HuH-7.5 (cell line): ENCODE data around the gene TAGLN2.
"Not testable (repeated sequence)": the region's sequence is repeated elsewhere in the genome, so short reads cannot be mapped to it uniquely, and the experiment has no call there.

Experiments used
- DNase-seq: peaks from one replicate; pipeline ENCODE4 v3.0.0; 2011; ENCODE audit warnings: low spot score

The TAGLN2 gene

DNA sequence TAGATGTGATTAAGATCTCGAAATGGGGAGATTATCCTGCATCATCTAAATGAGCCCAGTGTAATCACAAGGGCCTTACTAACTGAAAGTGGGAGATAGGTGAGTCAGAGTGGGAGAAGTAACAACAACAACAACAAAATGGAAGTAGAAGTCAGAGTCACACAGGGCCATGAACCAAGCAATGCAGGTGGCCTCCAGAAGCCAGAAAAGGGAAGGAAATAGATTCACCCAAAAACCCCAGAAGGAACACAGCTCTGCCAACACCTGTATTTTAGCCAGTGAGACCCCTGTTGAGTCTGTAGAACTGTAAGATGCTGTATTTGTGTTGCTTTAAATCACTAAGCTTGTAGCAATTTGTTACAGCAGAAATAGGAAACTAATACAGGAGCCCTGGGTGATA, 4.1 kb downstream of the TAGLN2 start:
- no peak for DNase-seq

DNA sequence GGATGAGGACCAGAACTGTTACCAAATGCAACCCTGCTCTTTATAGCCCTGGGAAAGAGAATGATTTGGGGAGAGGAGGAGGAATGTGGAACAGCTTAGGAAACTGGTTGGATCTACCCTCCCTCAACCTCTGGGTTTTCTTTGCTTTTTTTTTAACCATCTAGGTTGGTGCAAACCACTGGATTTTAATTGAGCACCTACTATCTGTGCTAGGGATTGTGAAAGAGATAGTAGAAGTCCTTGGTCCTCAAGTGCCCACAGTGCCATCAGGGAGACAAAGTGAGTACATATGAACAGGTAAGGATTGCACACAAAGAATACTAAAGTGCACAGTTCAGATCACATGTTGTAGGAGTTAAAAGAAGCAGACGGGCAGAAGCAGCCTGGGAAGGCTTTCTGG, 4.7 kb downstream of the TAGLN2 start:
- DNase-seq = no peak

DNA sequence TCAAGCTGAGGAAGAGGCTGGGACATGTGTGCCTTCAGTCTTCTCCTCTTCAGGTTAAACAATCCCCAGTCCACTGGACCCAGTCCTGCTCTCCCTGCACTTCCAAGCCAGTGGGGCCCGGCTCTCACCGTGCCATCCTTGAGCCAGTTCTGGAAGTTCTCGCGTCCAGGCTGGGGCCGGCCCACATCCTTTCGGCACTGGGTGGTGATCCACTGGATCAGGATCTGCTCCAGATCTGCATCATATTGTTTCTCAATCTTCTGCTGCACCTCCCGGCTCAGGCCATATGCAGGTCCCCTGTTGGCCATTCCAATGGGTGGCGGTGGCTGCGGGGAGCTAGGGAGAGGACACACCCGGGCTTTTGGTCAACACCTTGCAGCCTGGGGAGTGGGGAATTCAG, 5.1 kb downstream of the TAGLN2 start:
- no peak for DNase-seq

DNA sequence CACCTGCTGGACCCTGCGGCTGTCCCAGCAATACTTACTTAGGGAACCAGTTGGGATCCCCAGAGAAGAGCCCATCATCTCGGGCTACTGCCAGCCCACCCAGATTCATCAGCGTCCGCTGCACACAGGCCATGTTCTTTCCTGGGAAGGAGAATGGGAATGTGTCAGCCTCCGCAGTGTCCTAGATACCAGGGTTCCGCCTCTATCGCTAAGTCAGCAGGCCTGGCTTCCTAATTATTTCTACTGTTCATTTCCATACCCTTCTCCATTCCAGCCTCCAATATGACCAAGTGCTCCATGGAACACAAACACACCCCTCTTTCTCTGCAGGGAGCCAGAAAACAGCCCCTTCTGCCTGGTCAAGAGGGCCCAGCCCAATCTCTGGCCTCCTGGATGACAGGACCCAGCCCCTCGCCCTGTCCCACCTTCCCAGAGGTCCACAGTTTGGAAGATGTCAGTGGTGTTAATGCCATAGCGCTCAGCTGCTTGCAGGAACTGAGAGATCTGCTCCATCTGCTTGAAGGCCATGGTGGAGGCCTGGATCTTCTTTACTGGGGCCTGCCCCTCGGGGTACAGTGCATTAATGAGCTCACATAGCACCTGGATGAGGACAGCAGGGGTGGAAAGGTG, 6.0 kb downstream of the TAGLN2 start:
- no peak for DNase-seq

DNA sequence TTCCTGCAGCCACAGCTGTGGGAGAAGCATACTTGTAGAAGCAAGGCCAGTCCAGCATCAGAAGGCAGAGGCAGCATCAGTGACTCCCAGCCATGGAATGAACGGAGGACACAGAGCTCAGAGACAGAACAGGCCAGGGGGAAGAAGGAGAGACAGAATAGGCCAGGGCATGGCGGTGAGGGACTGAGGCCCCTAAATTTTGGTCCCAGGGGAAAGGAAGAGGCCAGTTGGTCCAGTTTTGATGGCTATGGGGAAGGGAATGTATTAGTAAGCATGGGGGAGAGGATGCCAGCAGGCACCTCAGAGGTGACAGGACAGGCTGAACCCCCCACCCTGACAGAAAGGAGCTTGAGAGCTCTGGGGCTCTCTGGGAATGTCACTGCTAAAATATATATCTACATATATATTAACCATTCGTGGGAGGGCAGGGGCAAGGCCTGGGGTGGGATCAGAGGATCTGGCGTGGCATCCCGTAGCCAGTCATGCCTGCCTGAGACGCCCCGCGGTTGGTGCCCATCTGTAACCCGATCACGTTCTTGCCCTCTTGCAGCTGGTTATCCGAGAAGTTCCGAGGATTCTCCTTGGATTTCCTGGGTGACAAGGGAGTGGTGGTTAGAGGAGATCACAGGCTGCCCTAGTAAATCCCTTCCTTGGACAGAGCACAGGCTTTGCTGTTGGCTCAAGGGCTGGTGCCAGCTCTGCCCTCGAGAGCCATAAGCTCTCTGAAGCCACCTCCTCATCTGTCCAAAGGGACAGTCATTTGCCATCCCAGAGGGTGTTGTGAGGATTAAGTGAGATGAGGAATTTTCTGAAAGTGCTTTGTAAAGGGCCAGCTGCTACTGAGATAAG, 6.7 kb downstream of the TAGLN2 start:
- DNase-seq = no peak

DNA sequence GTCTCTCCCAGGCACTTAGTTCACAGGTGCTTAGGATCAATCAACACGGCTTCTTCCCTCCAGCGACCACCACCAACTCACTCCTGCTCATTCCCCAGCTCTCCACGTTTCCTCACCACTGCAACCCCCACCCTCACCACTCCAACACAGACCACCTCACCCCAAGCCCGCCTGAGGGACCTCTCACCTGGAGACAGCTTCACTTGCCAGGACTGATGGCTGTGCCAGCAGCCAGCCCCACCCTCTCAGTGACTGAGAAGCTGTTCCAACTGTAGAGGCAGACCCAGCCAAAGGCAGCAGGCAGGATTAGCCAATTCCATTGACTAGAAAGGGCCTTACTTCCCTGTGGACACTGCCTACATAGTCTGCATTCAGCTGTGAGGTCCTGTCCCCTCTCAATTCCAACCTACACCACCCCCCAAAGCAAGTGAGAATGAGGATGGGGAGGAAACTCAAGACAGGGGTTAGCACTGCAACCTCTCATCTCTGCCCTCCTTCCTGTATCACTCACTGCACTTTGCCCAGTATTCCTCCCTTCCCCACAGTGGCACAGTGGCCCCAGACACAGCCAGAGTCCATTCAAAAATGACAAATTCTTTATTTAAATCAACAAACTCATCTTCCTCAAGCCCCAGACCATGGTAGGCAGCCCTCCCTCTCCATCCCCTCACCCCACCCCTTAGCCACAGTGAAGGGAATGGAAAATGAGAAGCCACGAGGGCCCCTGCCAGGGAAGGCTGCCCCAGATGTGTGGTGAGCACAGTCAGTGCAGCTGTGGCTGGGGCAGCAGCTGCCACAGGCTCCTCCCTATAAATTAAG, 7.6 kb downstream of the TAGLN2 start:
- DNase-seq = no peak

DNA sequence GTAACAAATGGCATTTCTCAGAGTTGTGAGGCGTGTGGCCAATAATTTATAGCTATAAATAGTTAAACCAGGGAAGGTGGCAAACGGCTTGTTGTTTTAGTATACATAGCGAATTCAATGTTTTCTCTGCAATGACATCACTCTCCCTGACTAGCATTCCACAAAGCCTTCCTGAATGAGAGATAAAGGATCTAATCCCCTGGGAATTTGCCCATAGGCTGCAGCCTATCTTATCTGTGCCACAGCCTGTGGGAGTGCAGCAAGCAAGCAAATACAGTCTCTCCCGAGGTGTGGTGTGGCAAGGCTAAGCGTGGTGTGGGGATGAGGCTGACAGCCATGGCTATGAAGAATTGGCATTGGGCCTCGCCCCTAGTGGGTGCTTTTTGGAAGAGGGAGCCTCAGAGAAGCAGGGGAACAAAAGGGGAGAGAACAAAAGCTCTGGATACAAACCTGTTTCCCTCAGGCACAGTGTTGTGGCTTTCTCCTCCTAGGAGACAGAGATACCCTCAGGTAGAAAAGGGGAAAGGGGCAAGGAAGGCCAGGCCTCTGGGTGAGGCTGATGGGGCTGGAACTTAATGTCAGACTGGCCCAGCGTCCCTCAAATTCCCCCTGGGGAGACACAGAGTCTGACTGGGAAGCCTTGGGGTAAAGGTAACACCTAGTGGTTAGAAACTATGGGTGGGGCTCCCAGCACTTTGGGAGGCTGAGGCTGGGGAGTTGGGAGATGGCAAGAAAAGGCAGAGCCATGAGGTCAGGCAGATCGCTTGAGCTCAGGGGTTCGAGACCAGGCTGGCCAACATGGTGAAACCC, 8.9 kb downstream of the TAGLN2 start:
- DNase-seq = no peak

DNA sequence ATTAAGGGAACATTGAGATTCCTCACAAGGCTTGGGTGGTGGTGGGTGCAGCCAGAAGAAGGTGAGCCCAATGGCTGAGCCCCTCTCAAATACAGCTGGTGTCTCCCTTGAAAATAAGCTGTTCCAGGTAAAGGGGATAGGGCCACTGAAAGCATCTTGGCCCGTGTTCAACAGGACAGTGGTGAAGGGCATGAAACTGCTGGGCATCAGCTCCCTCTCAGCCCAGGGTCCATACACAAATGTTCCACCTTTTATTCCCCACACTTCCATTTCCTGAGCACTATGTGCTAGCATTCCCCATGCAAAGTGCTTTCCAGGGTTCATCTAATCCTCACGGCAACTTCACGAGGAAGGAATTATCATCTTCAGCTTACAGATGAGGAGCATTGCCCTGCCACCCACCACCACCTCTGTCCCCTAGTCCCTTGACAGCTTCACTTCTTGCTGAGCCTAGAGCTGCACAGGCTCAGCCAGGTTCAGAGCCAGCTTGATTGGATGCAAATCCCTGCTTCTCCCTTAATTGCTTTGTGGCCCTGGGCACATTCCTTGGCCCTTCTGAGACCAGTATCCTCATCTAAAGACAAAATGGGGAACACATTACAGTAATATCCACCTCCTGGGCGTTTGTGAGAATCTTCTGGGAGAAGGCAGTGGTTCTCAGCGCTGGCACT, 9.6 kb downstream of the TAGLN2 start:
- DNase-seq = no peak

DNA sequence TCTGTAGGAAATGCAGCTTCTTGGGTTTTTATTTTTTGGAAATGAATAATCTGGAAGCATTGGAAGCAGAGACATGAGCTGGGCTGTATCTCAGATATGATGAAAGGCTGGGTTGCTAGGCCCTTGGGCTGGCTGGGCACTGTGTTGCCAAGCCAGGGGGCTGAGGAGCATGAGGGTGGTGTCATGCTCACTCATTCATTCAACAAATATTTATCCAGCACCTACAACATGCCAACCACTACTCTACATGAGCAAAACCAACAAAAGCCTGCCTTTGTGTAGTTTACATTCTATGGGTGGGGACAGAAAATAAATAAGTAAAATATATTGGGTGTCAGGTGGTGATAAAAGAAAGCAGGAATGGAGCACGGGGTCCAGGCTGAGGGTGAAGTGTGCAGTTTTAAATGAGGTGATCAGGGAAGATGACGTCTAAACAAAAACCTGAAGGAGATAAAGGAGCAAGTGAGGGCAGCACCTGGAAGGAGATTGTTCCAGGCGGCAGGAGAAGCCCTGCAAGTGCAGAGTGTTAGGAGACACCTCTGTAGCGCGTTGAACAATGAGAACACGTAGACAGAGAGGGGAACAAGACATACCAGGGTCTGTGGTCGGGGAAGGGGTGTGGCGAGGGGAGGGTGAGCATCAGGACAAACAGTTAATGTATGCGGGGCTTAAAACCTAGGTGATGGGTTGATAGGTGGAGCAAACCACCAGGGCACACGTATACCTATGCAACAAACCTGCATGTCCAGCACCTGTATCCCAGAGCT, 10.9 kb downstream of the TAGLN2 start:
- no peak for DNase-seq

DNA sequence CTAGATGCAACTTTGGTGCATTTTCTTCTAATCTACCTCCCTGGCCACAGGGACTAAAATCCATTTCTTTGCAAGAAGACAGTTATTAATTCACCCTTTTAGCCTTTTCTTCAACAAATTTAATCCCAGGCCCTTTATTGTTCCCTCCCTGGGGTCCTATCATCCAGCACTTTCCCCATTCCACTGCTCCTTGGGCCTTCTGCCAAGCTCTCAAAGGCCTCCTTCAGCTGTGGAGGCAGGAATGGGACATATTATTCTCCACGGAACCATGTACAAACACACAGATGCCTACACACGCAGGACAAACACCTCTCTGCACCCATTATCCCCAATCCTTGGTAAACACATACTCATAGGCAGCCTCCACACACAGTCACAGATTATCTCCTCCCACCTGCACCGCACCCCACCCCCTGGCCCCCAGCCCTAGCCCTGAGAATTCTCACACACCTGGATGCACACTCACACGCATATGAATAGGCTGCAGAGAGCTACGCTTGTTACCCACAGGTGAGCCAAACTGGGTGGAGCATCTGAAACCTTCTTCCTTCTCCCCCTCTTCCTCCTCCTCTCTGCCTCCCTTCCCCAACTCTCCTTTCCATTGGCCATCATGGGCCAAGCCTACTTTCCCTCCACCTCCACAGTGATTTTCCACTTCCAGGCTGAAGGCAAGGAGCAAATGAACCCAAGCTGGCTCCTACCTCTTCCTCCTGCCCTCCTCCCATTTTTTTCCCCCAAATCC, 11.7 kb downstream of the TAGLN2 start:
- no peak for DNase-seq

DNA sequence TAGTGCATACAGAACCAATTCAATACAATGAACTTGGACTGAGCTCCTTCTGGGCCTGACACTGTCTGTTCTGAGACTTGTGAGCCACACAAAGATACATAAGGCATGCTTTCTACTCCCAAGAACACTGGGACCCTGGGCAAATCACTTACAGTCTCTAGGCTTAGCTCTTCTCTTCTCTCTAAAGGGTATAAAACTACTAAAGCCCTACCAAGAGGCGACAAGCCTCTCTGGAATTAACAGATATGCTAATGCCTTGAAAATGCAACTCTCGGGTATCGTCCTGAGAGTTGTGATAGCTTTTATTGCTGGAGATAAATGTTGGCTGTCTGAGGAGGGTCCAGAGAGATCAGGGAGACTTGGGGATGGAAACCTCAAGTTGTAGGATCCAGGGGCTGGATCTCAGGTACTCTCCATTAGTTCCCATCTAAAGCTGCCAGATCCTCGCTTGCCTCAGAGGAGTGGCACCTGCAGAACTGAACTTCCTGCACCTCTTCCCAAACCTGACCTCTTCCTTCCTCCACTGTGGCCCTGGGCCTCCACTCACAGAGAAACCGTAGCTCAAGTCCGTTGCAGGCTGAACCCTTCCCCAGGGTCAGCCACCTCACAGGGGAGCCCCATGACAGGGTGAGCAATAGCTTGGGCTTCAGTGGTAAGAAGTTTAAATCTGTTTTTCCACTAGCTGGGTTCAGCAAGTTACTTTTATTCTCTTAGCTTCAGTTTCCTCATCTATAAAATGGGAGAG, 13.8 kb downstream of the TAGLN2 start:
- DNase-seq = no peak

DNA sequence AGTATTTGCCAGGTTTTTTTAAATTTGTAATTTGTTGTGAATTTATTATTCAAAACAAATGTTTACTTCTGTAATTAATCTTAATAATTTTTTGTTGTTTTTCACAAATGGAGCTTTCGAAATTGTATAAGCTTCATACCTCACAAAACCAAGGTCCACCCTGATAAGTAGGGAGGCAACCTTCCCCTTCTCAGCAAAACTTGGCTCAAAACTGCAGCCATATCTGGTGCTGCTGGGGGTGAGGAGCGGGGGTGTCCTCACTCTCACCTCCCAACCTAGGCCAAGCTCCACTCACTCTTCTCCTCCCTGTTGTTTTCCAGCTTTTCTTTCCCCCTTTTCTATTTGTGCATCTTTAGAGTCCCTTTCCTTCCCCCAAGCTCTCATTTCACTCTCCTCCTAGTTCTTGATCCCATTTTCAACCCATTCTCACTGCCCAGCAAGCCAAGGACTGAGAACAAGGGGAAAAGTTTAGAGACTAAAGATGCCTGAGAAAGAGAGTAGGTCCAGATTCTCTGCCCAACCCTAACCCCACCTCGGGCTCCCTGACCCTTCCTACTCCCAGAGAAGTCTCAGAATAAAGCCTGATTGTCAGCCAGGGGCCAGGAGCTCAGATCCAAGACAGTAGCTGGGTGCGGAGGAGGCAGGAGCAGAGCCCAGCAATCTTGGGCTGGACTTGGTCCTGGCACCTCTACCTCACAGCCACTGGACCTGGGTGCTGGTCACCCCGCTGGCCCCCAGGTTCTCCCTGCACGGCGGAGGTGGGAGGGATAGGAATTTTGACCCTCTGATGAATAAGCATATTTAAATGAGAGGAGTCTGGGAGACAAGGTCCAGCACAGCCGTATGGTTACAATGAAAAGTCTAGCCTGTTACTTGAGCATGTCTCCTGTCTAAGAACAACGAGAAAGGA, 17.0 kb downstream of the TAGLN2 start:
- no peak for DNase-seq

DNA sequence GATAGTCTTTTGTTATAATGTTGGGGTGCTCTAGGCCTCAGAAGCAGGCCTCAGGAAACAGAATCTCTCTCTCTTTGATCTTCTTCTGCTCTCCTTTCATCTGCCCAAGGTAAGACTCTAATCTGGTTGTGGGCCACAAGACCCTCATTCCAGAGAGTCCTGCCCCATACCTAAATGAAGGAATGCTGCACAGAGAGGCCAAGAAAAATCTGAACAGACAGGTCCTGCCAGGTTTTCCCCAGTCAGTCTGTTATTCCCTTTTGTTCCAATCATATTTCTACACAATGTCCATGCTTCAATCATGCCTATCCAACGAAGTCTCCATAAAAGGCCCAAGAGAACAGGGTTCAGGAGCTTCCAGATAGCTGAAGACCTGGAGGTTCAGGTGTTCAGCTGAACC, 18.3 kb downstream of the TAGLN2 start:
- no peak for DNase-seq

DNA sequence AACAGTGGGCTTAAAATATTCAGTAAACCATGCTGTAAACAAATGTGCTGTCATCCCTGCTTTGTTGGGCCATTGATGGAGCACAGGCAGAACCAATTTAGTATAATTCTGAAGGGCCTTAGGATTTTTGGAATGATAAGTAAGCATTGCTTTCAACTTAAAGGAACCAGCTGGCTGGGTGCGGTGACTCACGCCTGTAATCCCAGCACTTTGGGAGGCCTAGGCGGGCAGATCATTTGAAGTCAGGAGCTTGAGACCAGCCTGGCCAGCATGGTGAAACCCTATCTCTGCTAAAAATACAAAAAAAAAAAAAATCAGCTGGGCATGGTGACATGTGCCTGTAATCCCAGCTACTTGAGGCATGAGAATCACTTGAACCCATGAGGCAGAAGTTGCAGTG, 21.3 kb downstream of the TAGLN2 start:
- not testable (repeated sequence) for DNase-seq

DNA sequence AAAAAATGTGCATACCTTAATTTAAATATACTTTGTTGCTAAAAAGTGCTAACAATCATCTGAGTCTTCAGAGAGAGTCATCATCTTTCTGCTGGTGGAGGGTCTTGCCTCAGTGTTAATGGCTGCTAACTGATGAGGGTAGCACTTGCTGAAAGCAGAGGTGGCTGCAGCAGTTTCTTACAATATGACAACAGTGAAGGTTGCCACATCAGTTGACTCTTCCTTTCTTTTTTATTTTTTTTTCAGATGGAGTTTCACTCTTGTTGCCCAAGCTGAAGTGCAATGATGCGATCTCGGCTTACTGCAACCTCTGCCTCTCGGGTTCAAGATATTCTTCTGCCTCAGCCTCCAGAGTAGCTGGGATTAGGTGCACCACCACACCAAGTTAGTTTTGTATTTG, 22.8 kb downstream of the TAGLN2 start:
- DNase-seq = no peak

DNA sequence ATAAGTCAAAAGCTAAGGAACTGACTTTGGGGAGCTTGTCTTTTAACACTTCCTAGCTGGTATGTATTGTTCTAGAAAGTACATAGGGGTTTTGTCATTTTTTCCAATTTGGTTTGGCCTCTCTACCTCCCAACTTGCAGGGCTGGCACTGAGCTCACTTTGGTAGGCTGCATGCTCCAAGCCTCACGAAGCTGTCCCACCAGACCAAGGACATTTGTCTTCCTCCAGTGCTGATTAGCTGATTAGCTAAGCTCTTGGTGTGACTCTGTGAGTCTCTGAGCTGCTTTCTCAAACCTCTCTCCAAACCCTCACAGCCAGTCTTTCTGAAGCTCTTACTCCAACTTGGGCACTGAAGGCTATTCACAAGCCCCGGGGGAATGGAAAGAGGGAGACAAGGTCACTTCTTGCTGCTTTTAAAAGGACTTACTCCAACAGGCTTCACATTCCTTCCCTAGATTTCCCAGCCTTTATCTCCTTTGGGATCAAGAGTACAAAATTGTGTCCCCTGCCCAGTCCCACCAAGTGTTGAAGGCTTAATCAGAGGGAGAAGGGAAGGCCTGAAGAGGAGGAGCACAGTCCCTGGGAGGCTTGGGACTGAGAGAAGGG, 24.4 kb downstream of the TAGLN2 start:
- no peak for DNase-seq

DNA sequence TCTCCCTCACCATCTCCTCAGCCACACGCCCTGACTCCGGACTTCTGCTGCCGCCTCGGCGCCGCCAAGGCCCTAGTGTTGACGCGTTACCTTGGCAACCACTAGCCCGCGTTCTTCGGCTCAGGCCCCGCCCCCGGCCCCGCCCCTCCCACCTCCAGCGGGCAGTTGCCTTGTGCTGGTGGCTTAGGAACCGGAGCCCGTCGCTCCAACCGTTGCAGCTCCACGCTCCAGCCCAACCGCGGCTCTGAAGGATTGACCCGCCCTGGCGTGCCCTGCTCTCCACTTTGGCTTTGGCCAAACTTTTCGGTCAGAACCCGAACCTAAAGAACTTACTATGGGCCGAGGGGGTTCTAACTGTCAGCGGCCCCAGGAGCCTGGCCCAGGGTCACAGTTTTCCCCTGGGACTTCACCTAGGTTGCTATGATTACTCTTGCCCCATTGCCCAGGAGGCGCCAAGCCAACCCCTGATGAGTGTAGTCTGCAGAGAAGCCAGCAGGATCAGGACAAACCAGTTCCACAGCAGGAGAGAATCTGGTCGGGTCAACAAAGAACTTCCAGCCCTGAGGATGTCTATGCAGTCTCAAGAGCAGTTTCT, 25.1 kb downstream of the TAGLN2 start, which contains the start of gene CFAP45:
TSS of gene CFAP45 (minus strand) at position 80 of the 595 bp plus-strand sequence. CDS start at position 13, 67 bp downstream.
- no peak for DNase-seq
